ENCODE data around the gene SMYD3. TPM values are rescaled to one million over a fixed set of nuclear protein-coding genes. Genes with fewer than 3 reads are reported as not detected.

SMYD3 gene
- total RNA-seq, 1 experiment from 2014 or later, result 25.5 TPM

GRCh38 chr1:245961137-245961540 lies 545.9 kb downstream of the SMYD3 start:
- Histone ChIP-seq H3K79me1 (ENCODE audit: insufficient read depth, low read depth, low read length, poor library complexity, severe bottlenecking) (no peaks in the 10 kb centered on the region), H4K20me1 (ENCODE audit: control insufficient read depth, insufficient read depth, insufficient read length) (no peaks in the 10 kb centered on the region), H3K9me3 (ENCODE audit: control insufficient read depth, low read depth, low read length) (no peaks in the 10 kb centered on the region), H2AFZ (ENCODE audit: low read length) (no peak overlapping the region), H3K9ac (ENCODE audit: extremely low read depth, insufficient read length, low read length) (no peak overlapping the region), H3K4me1 (ENCODE audit: insufficient read depth, low read length) (no peaks in the 10 kb centered on the region), H3K23ac (ENCODE audit: insufficient read length, low read depth, low read length) (no peak overlapping the region), H3K27me3 (ENCODE audit: insufficient read depth, low read length) (no peaks in the 10 kb centered on the region), H3T11ph (ENCODE audit: low read length) (no peak overlapping the region), H2BK20ac (ENCODE audit: low read depth, low read length, poor library complexity, severe bottlenecking) (no peak overlapping the region), H3K4ac (ENCODE audit: low read depth, low read length) (no peak overlapping the region), H3K23me2 (ENCODE audit: insufficient read length, low read depth, low read length, poor library complexity, severe bottlenecking) (no peaks in the 10 kb centered on the region), H3K18ac (ENCODE audit: insufficient read length, low read depth, low read length) (no peak overlapping the region), H4K91ac (ENCODE audit: insufficient read length, low read depth, low read length) (no peak overlapping the region), H4K5ac (ENCODE audit: insufficient read length, low read depth, low read length) (no peak overlapping the region), H2BK5ac (ENCODE audit: insufficient read length, low read length) (no peak overlapping the region), H2BK12ac (ENCODE audit: insufficient read length, low read depth, low read length) (no peak overlapping the region), H3K56ac (ENCODE audit: insufficient read length, low read depth, low read length) (no peak overlapping the region), H2BK15ac (ENCODE audit: low read depth, low read length) (no peak overlapping the region), H3K14ac (ENCODE audit: insufficient read depth, low read length) (no peak overlapping the region), H3K27ac (ENCODE audit: insufficient read length, low read depth, low read length) (no peak overlapping the region), H3K79me2 (ENCODE audit: insufficient read depth, low read length) (no peaks in the 10 kb centered on the region), H3K4me2 (ENCODE audit: insufficient read depth, insufficient read length, low read length) (no peak overlapping the region), H4K8ac (replicated peaks; ENCODE audit: insufficient read length, low read depth, low read length) (no peak overlapping the region), H2AK5ac (ENCODE audit: insufficient read length, low read length) (no peak overlapping the region), H2BK120ac (ENCODE audit: low read depth, low read length, poor library complexity, severe bottlenecking) (no peak overlapping the region)
- Mint-ChIP-seq H3K9me3 (no peaks in the 10 kb centered on the region), H3K4me1 (peaks cover 0 to 5% of the 10 kb centered on the region in 2 experiments; a peak in 1 of 4 replicates), H3K27me3 (ENCODE audit: low read depth) (no peaks in the 10 kb centered on the region), H3K4me3 (no peak overlapping the region), H3K36me3 (ENCODE audit: insufficient read depth in 1 of 3, low read depth in 3 of 3) (no peaks in the 10 kb centered on the region), H3K27ac (no peak overlapping the region)
- TF ChIP-seq CTCF (conservative IDR thresholded peaks at IDR 0.05), result no peak
- no CpG with 5 or more reads among the region's 3 CpGs for WGBS (ENCODE audit: extremely low coverage, insufficient read length, low lambda C conversion rate)
- DNase-seq, result no peak

Measured in H9 (cell line).